EL (cell line): ENCODE measurements around the gene USH2A.
"Not testable (repeated sequence)": the region's sequence is repeated elsewhere in the genome, so short reads cannot be mapped to it uniquely, and the experiment has no call there.

Experiments used
- DNase-seq: peaks from one replicate; pipeline ENCODE4 v3.0.0-alpha.2; 2016

USH2A gene

GRCh38 chr1:216186141-216186540 lies 237.1 kb downstream of the USH2A start:
- no peak for DNase-seq

DNA sequence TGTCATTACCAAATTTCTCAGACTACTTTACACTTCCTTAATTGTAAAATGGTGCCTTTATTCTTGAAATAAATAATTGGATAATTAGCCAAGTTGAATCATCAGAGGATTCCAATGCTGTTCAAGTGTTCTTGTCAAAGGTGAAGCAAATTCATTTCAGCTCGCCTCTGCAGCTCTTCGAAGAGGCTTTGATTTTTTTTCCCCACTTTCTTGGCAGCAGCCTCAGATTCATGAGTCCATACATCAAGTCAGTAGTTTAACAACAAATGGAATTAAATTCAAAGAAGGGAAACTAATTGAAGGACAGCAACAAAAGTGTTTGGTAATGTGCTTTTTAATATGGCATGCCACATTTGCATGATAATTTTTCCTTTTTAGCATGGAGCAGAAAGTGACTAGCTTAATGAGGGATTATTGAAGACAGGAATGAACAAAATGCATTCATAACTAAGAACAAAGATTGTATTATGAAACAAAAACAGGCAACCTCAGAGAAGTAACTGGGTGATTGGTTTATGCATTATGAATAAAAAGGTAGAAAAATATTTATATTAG lies 239.0 kb downstream of the USH2A start:
- peak; percentile 18 for DNase-seq

- peak; percentile 70 for DNase-seq
Measured at GRCh38 chr1:216183454-216183853, 239.8 kb downstream of the USH2A start.

GRCh38 chr1:216183007-216183406 lies 240.2 kb downstream of the USH2A start:
- peak; percentile 86 for DNase-seq

DNA sequence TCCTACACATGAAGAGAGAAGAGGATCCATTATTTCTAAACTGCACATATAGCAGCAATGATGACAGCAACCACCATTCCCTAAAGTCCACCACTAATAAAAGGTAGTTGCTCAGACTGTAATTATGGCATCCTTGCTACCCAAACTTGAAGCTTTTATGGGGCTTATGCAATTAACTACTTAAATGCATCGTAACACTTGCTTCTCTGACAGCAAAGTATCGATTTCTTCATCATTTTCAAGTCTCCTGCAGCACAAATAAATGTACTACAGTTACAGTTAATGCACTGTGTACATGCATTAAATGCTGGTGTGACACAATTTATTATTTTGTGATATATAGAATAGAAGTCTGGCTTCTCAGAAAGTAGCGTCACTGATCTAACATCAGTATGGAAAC lies 241.7 kb downstream of the USH2A start:
- DNase-seq = no peak

DNA sequence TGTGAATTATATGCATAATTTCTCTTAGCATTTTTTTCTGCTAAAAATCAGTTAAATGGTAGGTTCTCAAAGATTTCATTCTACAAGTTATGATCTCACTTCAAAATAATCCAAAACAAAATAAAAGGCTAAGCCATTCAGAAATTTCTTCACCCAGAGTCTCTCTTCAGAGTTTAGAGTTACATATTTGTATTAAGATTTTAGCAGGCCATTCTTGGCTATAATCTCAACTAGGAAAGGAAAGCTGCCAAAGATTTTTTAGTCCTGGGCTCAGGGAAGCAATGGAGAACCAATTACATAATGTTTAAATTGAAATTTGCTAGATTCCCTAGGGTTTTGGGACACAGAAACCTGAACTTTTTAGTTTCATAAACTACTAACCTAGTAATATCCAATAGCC lies 245.0 kb downstream of the USH2A start:
- peak; percentile 26 for DNase-seq

DNA sequence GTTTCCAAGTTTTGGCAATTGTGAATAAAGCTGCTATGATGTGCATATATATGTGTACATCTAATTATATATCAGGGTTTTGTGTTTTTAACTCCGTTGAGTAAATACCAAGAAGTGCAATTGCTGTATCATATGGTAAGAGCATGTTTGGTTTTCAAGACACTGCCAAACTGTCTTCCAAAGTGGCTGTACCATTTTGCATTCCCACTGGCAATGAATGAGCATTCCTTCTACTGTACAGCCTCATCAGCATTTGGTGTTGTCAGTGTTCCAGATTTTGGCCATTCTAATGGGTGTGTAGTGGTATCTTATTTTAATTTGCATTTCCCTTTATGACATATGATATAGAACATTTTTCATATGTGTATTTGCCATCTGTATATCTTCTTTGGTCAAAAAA lies 246.3 kb downstream of the USH2A start:
- DNase-seq = no peak

- no peak for DNase-seq
Measured at GRCh38 chr1:216175714-216176113, 247.5 kb downstream of the USH2A start.

DNA sequence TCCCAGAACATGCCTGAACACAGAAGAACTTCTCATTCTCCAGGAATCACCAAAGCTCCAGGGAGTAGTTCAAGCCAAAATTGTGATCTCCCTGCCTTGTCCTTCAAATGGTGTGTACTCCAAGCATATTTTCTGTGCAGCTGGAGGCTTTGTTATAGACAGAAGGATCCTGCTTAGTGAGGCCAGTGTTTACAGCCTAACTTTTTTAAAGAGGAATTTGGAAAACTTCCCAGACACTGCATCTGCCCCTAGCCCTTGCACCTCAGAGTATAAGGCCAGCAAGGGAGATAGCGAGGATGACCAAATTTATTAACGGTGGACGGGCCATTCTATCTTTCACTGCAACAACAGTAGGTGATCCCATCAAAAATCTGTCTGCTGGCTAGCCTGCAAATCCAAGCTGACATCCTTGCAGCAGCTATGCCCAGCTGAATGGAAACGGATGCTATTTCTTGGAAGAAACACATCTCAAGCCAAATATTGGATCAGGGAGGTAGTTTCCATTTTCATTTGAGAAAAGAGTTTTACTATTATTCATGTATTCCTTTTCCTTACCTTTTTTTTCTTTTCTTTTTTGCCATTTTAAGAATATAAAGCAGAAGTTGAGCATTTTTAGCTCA lies 249.8 kb downstream of the USH2A start:
- peak; percentile 23 for DNase-seq

DNA sequence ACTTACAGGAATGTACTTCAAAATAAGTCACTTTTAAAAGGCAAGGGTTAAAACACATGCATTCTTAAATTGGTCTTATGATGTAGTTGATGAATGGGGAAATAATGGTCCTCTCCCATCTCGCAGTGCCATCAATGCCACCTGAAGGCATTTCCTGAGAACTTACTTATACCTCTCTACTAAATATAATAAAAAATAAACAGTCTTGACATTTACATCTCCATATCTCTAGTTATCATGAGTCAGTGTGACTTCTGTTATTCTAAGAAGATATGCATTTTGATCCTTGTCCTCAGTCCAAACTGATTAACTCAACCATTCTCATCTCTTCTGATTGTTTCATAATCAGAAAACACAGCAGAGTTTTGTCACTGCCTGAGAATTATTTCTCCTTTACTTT lies 253.9 kb downstream of the USH2A start:
- peak; percentile 34 for DNase-seq

DNA sequence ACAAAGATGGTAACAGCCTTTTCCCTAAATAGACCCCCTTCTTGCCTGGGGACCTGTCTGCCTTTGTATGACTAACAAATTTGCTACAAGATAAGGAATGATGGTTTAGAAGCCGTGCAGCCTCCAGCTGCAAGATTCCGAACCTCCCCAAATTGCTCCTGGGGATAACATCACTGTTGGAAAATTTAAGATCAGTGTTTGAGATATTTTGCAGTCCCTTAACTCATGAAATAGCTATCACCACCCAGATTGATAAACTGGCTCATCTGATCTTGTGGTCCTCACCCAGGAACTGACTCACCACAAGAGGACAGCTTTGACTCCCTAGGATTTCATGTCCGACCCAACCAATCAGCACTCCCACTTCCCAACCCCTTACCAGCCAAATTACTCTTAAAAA lies 254.7 kb downstream of the USH2A start:
- DNase-seq = peak; percentile 76

GRCh38 chr1:216154063-216154462 lies 269.2 kb downstream of the USH2A start:
- DNase-seq = no peak

GRCh38 chr1:216153130-216153529 lies 270.1 kb downstream of the USH2A start:
- DNase-seq = no peak

DNA sequence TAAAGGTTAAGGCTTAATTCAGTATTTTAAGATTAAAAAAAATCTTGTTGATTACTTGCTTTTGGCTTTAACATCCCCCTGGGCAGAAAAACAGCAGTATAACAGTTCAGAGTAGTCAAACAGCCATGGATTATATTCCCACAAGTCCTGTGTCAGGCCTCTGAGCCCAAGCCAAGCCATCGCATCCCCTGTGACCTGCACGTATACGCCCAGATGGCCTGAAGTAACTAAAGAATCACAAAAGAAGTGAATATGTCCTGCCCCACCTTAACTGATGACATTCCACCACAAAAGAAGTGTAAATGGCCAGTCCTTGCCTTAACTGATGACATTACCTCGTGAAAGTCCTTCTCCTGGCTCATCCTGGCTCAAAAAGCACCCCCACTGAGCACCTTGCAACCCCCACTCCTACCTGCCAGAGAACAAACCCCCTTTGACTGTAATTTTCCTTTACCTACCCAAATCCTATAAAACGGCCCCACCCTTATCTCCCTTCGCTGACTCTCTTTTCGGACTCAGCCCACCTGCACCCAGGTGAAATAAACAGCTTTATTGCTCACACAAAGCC lies 277.7 kb downstream of the USH2A start:
- not testable (repeated sequence) for DNase-seq

DNA sequence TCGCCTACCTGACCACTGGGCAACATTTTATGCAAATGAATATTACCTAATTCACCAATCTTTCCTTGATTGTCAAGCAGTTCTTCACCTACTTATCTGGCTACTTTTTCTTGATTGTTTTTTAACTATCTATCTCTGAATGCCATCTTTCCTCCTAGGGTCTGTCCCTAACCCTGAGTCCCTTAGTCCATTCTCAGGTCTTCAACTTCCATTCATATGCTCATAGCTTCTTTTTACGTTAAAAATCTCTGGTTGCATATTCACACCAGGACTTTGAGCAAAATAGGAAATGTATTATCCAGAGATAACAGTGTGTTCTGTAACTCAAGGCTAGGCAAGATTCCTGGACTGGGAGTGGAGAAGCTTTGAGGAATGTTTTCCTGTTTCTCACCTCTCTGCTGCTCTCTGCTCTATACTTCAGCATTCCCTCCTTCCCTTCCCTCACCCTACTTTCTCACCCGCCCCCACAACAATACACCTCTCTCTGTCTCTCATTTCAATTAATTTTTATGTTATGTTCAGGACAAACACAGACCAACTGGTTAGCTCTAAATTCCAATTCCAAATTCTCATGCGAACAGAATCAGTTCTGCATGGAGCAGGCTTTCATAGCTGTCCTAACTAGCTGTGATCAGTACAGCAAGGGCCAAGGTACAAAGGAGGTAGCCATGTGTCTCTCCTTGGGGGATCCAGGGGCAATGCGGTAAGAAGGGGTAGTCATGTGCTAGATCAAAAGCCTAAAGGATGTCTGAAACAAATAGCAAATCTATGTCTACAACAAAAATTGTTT lies 278.4 kb downstream of the USH2A start:
- no peak for DNase-seq

DNA sequence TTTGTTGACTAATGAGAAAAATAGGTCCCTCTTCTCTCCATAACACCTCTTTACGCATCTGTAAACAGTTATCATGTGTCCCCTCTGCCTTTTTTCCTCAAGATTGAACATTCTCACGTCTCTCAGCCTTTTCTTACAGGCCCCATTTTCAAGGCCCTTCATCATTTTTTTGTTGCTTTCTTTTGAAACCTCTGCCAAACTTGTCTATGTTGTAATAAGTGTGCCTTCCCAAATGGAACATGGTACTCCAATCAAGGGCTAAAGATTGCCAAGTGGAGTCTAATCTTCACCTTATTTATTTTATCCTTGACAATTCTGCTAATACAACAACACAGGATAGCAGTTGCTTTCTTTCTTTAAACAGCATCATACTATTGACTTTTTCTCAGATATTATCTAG lies 280.3 kb downstream of the USH2A start:
- DNase-seq = no peak

GRCh38 chr1:216140730-216141524 lies 282.3 kb downstream of the USH2A start:
- DNase-seq = no peak

DNA sequence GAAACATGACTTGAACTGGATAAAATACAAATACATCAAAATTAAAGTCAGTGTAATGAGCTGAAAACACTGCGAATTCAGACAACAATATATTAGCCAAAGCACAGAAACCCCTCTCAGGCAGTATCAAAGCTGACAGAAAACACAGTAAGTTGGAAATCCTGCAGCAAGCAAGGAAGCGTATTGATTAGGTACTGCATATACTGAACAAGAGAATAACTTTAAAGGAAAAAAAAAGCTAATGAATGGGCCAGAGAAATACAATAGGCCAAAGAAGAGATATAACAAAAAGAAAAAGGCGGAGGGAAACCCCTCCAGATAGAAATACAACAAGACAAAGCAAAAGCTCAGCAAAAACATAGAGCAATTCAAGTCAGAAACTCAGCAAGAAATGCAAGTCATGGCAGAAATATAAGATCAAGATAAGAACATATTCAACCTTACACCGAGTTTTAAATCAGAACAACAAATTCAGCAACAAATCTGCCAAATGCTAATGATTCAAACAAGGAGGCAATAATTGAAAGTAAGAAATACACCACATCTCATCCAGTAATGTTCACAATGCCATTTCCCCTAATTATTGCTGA lies 299.0 kb downstream of the USH2A start:
- no peak for DNase-seq

DNA sequence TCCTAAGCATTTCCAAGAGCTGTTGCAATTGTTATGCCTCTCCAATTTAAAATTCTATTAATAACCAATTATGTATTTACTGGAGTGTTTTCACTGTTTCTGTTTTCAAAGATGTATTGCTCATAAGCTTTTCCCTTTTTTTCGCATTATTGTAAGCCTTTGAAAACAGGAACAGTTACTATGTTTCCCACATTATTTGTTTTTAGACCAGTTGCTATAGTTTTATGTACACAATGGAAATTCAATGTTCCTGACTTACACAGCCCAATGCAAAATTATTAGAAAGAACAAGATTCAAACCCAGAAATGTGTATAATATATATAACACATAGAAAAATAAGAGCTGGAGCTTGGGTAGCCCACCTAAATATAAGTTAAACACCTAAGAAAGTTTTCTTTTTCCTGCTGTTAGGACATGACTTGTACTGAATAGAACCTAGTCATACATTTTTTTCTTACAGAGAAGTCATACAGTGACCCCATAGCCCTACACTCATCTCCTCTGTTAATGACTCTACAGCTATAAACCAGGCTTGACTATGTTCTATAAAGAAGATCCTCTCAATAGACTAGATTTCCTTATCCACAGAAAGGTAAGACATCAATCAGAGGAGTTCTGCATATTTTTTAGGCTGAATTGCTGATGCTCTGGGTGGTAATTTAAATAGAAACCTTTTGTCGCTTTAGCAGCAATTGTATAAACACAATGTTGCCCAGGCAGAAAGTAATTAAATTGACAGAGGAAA lies 299.6 kb downstream of the USH2A start:
- no peak for DNase-seq

DNA sequence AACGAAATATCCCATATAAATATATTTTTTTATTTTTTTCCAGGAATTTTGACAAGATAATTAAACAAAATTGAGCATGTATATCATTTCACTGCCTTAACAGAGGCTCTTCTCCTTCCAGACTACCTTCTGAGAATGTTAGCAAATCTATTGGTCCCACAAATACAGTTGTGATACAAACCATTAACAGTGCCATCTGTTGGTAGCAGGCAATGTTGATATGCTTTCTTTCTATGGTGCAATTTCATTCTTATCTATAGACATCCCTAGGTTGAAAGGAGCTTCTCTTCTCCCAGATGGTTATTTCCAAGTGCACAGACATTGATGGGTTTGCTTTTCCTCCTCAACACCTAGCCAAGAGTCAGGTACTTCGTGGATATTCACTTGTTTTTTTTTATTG lies 303.6 kb downstream of the USH2A start:
- peak; percentile 37 for DNase-seq

DNA sequence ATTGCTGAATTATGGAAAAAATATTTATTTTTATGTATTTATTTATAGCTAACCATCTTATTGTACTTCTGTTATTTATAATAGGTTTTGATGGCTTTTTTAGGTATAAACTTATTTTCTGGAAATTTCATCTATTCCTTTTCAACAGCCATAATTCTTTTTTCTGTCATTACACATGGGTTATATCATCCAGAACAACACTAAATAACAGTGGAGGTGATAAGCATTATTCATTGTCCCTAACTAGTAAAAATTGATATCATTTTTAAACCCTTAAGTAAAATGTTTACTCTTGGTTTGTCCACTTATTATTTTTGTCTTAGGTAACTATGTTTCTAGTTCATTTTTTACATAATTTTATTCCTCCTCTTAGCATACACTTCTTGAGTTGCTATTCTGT lies 309.1 kb downstream of the USH2A start:
- DNase-seq = no peak

GRCh38 chr1:216113181-216113580 lies 310.1 kb downstream of the USH2A start:
- DNase-seq = peak; percentile 1
